ENCODE results near the gene EPB41L1.

Gene EPB41L1

GRCh38 chr20:36114707-36115106 is 39.8 kb upstream of the EPB41L1 start:
- Histone ChIP-seq H3K79me2 (ENCODE audit: control insufficient read depth, insufficient read depth, low read length) (no peaks in the 10 kb centered on the region), H3K18ac (ENCODE audit: low read length) (no peak overlapping the region), H3K9ac (ENCODE audit: low read length) (no peak overlapping the region)

GRCh38 chr20:36115925-36116324 is 38.6 kb upstream of the EPB41L1 start:
- H4K5ac ChIP-seq (ENCODE audit: low read length), result no peak overlapping the region
- H2AK5ac ChIP-seq (ENCODE audit: low read length), result no peak overlapping the region
- H3K4ac ChIP-seq (ENCODE audit: low read depth, low read length), result no peak overlapping the region
- no peak overlapping the region for H3K27ac ChIP-seq (ENCODE audit: low read depth, low read length)
- no peak overlapping the region for H2BK120ac ChIP-seq (ENCODE audit: low read depth, low read length)
- H4K8ac ChIP-seq (ENCODE audit: low read depth, low read length), result no peak overlapping the region
- no peak overlapping the region for H3K23ac ChIP-seq (ENCODE audit: low read length)
- H3K79me1 ChIP-seq (ENCODE audit: low read length), result no peaks in the 10 kb centered on the region
- H3K56ac ChIP-seq (ENCODE audit: low read length), result no peak overlapping the region
- DNase-seq, result no peak
- H3K9ac ChIP-seq (ENCODE audit: low read length), result no peak overlapping the region
- no peak overlapping the region for H3K4me3 ChIP-seq (ENCODE audit: low read length)
- H3K4me1 ChIP-seq (ENCODE audit: control insufficient read depth, low read depth, low read length), result peaks cover 3% of the 10 kb centered on the region
- no peak overlapping the region for H3K4me2 ChIP-seq (ENCODE audit: low read length)
- H2BK15ac ChIP-seq (replicated peaks; ENCODE audit: low read depth), result no peak overlapping the region
- H2BK5ac ChIP-seq (ENCODE audit: low read length), result no peak overlapping the region
- H3K79me2 ChIP-seq (ENCODE audit: control insufficient read depth, insufficient read depth, low read length), result no peaks in the 10 kb centered on the region
- no peak overlapping the region for H3K18ac ChIP-seq (ENCODE audit: low read length)
- H3K36me3 ChIP-seq (ENCODE audit: control insufficient read depth, insufficient read depth, low read length), result no peaks in the 10 kb centered on the region
- no peaks in the 10 kb centered on the region for H3K27me3 ChIP-seq (ENCODE audit: insufficient read depth, low read length, poor library complexity)

More at GRCh38 chr20:36114707-36115106, 39.8 kb upstream of the EPB41L1 start:
- H3K4me3 ChIP-seq (ENCODE audit: low read length), result no peak overlapping the region
- H4K8ac ChIP-seq (ENCODE audit: low read depth, low read length), result no peak overlapping the region
- H3K56ac ChIP-seq (ENCODE audit: low read length), result no peak overlapping the region
- peaks cover 3% of the 10 kb centered on the region for H3K4me1 ChIP-seq (ENCODE audit: control insufficient read depth, low read depth, low read length)
- H2BK120ac ChIP-seq (ENCODE audit: low read depth, low read length), result no peak overlapping the region
- no peak overlapping the region for H4K5ac ChIP-seq (ENCODE audit: low read length)
- no peaks in the 10 kb centered on the region for H3K79me1 ChIP-seq (ENCODE audit: low read length)
- no peak overlapping the region for H2AK5ac ChIP-seq (ENCODE audit: low read length)
- no peak overlapping the region for H2BK15ac ChIP-seq (replicated peaks; ENCODE audit: low read depth)
- no peaks in the 10 kb centered on the region for H3K36me3 ChIP-seq (ENCODE audit: control insufficient read depth, insufficient read depth, low read length)
- no peaks in the 10 kb centered on the region for H3K27me3 ChIP-seq (ENCODE audit: insufficient read depth, low read length, poor library complexity)
- WGBS (ENCODE audit: extremely low coverage, insufficient coverage, low lambda C conversion rate), result no CpG with 5 or more reads among the region's 3 CpGs
- H3K27ac ChIP-seq (ENCODE audit: low read depth, low read length), result no peak overlapping the region
- no peak for DNase-seq
- no peak overlapping the region for H3K4me2 ChIP-seq (ENCODE audit: low read length)
- H3K4ac ChIP-seq (ENCODE audit: low read depth, low read length), result no peak overlapping the region
- no peak overlapping the region for H3K23ac ChIP-seq (ENCODE audit: low read length)
- no peak overlapping the region for H2BK5ac ChIP-seq (ENCODE audit: low read length)

- Histone ChIP-seq H3K79me1 (ENCODE audit: low read length) (no peaks in the 10 kb centered on the region), H3K79me2 (ENCODE audit: control insufficient read depth, insufficient read depth, low read length) (no peaks in the 10 kb centered on the region), H3K9ac (ENCODE audit: low read length) (no peak overlapping the region), H4K8ac (ENCODE audit: low read depth, low read length) (no peak overlapping the region), H3K56ac (ENCODE audit: low read length) (no peak overlapping the region), H2BK15ac (replicated peaks; ENCODE audit: low read depth) (no peak overlapping the region), H3K18ac (ENCODE audit: low read length) (no peak overlapping the region), H3K4me3 (ENCODE audit: low read length) (no peak overlapping the region), H4K5ac (ENCODE audit: low read length) (no peak overlapping the region), H3K4me1 (ENCODE audit: control insufficient read depth, low read depth, low read length) (peaks cover 3% of the 10 kb centered on the region), H2BK5ac (ENCODE audit: low read length) (no peak overlapping the region), H2BK120ac (ENCODE audit: low read depth, low read length) (no peak overlapping the region), H3K4me2 (ENCODE audit: low read length) (no peak overlapping the region), H3K36me3 (ENCODE audit: control insufficient read depth, insufficient read depth, low read length) (no peaks in the 10 kb centered on the region), H3K4ac (ENCODE audit: low read depth, low read length) (no peak overlapping the region), H3K27ac (ENCODE audit: low read depth, low read length) (no peak overlapping the region), H3K27me3 (ENCODE audit: insufficient read depth, low read length, poor library complexity) (no peaks in the 10 kb centered on the region), H2AK5ac (ENCODE audit: low read length) (no peak overlapping the region), H3K23ac (ENCODE audit: low read length) (no peak overlapping the region)
- no CpG with 5 or more reads among the region's 2 CpGs for WGBS (ENCODE audit: extremely low coverage, insufficient coverage, low lambda C conversion rate)
- DNase-seq, result no peak
These were observed 37.6 kb upstream of the EPB41L1 start for GRCh38 chr20:36116807-36117441.

GRCh38 chr20:36117638-36118037 is 36.9 kb upstream of the EPB41L1 start:
- Histone ChIP-seq H3K79me1 (ENCODE audit: low read length) (no peaks in the 10 kb centered on the region), H3K56ac (ENCODE audit: low read length) (no peak overlapping the region), H3K27me3 (ENCODE audit: insufficient read depth, low read length, poor library complexity) (no peaks in the 10 kb centered on the region), H4K8ac (ENCODE audit: low read depth, low read length) (no peak overlapping the region), H3K4me3 (ENCODE audit: low read length) (no peak overlapping the region), H3K18ac (ENCODE audit: low read length) (no peak overlapping the region), H3K4me1 (ENCODE audit: control insufficient read depth, low read depth, low read length) (peaks cover 3% of the 10 kb centered on the region), H3K4ac (ENCODE audit: low read depth, low read length) (no peak overlapping the region), H2AK5ac (ENCODE audit: low read length) (no peak overlapping the region), H2BK120ac (ENCODE audit: low read depth, low read length) (no peak overlapping the region), H2BK15ac (replicated peaks; ENCODE audit: low read depth) (no peak overlapping the region), H3K36me3 (ENCODE audit: control insufficient read depth, insufficient read depth, low read length) (no peaks in the 10 kb centered on the region), H3K79me2 (ENCODE audit: control insufficient read depth, insufficient read depth, low read length) (no peaks in the 10 kb centered on the region), H3K9ac (ENCODE audit: low read length) (no peak overlapping the region), H4K5ac (ENCODE audit: low read length) (no peak overlapping the region), H3K27ac (ENCODE audit: low read depth, low read length) (no peak overlapping the region), H2BK5ac (ENCODE audit: low read length) (no peak overlapping the region), H3K23ac (ENCODE audit: low read length) (no peak overlapping the region), H3K4me2 (ENCODE audit: low read length) (no peak overlapping the region)
- DNase-seq, result no peak

GRCh38 chr20:36118371-36118770 is 36.2 kb upstream of the EPB41L1 start:
- no peak overlapping the region for H3K4ac ChIP-seq (ENCODE audit: low read depth, low read length)
- no peaks in the 10 kb centered on the region for H3K79me1 ChIP-seq (ENCODE audit: low read length)
- H3K4me1 ChIP-seq (ENCODE audit: control insufficient read depth, low read depth, low read length), result peaks cover 3% of the 10 kb centered on the region
- H4K8ac ChIP-seq (ENCODE audit: low read depth, low read length), result no peak overlapping the region
- no peaks in the 10 kb centered on the region for H3K36me3 ChIP-seq (ENCODE audit: control insufficient read depth, insufficient read depth, low read length)
- H3K56ac ChIP-seq (ENCODE audit: low read length), result no peak overlapping the region
- no peak overlapping the region for H2BK15ac ChIP-seq (replicated peaks; ENCODE audit: low read depth)
- H2BK120ac ChIP-seq (ENCODE audit: low read depth, low read length), result no peak overlapping the region
- no peak overlapping the region for H3K4me2 ChIP-seq (ENCODE audit: low read length)
- H3K4me3 ChIP-seq (ENCODE audit: low read length), result no peak overlapping the region
- H4K5ac ChIP-seq (ENCODE audit: low read length), result no peak overlapping the region
- no peak overlapping the region for H3K9ac ChIP-seq (ENCODE audit: low read length)
- no peak overlapping the region for H3K27ac ChIP-seq (ENCODE audit: low read depth, low read length)
- no peaks in the 10 kb centered on the region for H3K27me3 ChIP-seq (ENCODE audit: insufficient read depth, low read length, poor library complexity)
- no peak overlapping the region for H2BK5ac ChIP-seq (ENCODE audit: low read length)
- no peak overlapping the region for H3K23ac ChIP-seq (ENCODE audit: low read length)
- no peak for DNase-seq
- no peaks in the 10 kb centered on the region for H3K79me2 ChIP-seq (ENCODE audit: control insufficient read depth, insufficient read depth, low read length)
- no peak overlapping the region for H3K18ac ChIP-seq (ENCODE audit: low read length)
- no peak overlapping the region for H2AK5ac ChIP-seq (ENCODE audit: low read length)
- no CpG with 5 or more reads among the region's 2 CpGs for WGBS (ENCODE audit: extremely low coverage, insufficient coverage, low lambda C conversion rate)

- no peak overlapping the region for H3K27ac ChIP-seq (ENCODE audit: low read depth, low read length)
- H4K8ac ChIP-seq (ENCODE audit: low read depth, low read length), result no peak overlapping the region
- H3K18ac ChIP-seq (ENCODE audit: low read length), result no peak overlapping the region
- H3K4me3 ChIP-seq (ENCODE audit: low read length), result no peak overlapping the region
- H3K23ac ChIP-seq (ENCODE audit: low read length), result no peak overlapping the region
- no peak for DNase-seq
- no peaks in the 10 kb centered on the region for H3K4me1 ChIP-seq (ENCODE audit: control insufficient read depth, low read depth, low read length)
- no peaks in the 10 kb centered on the region for H3K36me3 ChIP-seq (ENCODE audit: control insufficient read depth, insufficient read depth, low read length)
- no peak overlapping the region for H2BK15ac ChIP-seq (replicated peaks; ENCODE audit: low read depth)
- no peak overlapping the region for H3K4ac ChIP-seq (ENCODE audit: low read depth, low read length)
- H2BK120ac ChIP-seq (ENCODE audit: low read depth, low read length), result no peak overlapping the region
- WGBS (ENCODE audit: extremely low coverage, insufficient coverage, low lambda C conversion rate), result no CpG with 5 or more reads among the region's 6 CpGs
- no peak overlapping the region for H4K5ac ChIP-seq (ENCODE audit: low read length)
- H3K79me2 ChIP-seq (ENCODE audit: control insufficient read depth, insufficient read depth, low read length), result no peaks in the 10 kb centered on the region
- H3K79me1 ChIP-seq (ENCODE audit: low read length), result no peaks in the 10 kb centered on the region
- H2BK5ac ChIP-seq (ENCODE audit: low read length), result no peak overlapping the region
- H2AK5ac ChIP-seq (ENCODE audit: low read length), result no peak overlapping the region
- H3K27me3 ChIP-seq (ENCODE audit: insufficient read depth, low read length, poor library complexity), result no peaks in the 10 kb centered on the region
- H3K4me2 ChIP-seq (ENCODE audit: low read length), result no peak overlapping the region
- H3K9ac ChIP-seq (ENCODE audit: low read length), result no peak overlapping the region
- H3K56ac ChIP-seq (ENCODE audit: low read length), result no peak overlapping the region
These were observed 35.0 kb upstream of the EPB41L1 start for GRCh38 chr20:36119537-36119936.

Data from mesendoderm (in vitro differentiated cells).